Liver (tissue), 9 donors: ENCODE measurements around the gene COX20. TPM values are rescaled to one million over a fixed set of nuclear protein-coding genes. Genes with fewer than 3 reads are reported as not detected.

Source experiments
- DNase-seq: peaks from one replicate; pipeline ENCODE4 v3.0.0-alpha.2; 2017; ENCODE audit warnings: low spot score
- H3K27ac ChIP-seq, 2 donors: one replicate each; pipeline ENCODE4 v1.7.0; 2013; ENCODE audit warnings: inconsistent platforms in 2 of 2, low read length in 2 of 2, control low read depth in 1 of 2, low read depth in 1 of 2, mild to moderate bottlenecking in 1 of 2
- H3K27me3 ChIP-seq, 4 donors: one replicate each; pipeline versions ENCODE4 v1.6.1 to v1.7.0; 2013; ENCODE audit warnings: low read length in 3 of 4, inconsistent platforms in 1 of 4, mild to moderate bottlenecking in 1 of 4, moderate library complexity in 1 of 4; ENCODE audit not compliant: control insufficient read depth in 4 of 4, insufficient read depth in 4 of 4
- H3K36me3 ChIP-seq, 4 donors: one replicate each; pipeline versions ENCODE4 v1.6.1 to v1.7.0; 2013; ENCODE audit warnings: low read length in 3 of 4, mild to moderate bottlenecking in 3 of 4, low read depth in 1 of 4, moderate library complexity in 1 of 4; ENCODE audit not compliant: control insufficient read depth in 4 of 4, insufficient read depth in 3 of 4
- H3K4me1 ChIP-seq, 4 donors: one replicate each; pipeline versions ENCODE4 v1.6.1 to v1.7.0; 2013; ENCODE audit warnings: low read length in 3 of 4, mild to moderate bottlenecking in 3 of 4, moderate library complexity in 1 of 4; ENCODE audit not compliant: control insufficient read depth in 4 of 4, insufficient read depth in 4 of 4
- H3K4me3 ChIP-seq, 3 donors: one replicate each; pipeline versions ENCODE4 v1.6.1 to v1.7.0; 2013; ENCODE audit warnings: low read length in 3 of 3, control low read depth in 1 of 3, low read depth in 1 of 3, mild to moderate bottlenecking in 1 of 3
- H3K9ac ChIP-seq, 2 donors: one replicate each; pipeline ENCODE4 v1.7.0; 2013; ENCODE audit warnings: low read length in 2 of 2, mild to moderate bottlenecking in 2 of 2, moderate library complexity in 2 of 2, control low read depth in 1 of 2, low read depth in 1 of 2
- H3K9me3 ChIP-seq, 4 donors: one replicate each; pipeline versions ENCODE4 v1.6.1 to v1.7.0; 2013; ENCODE audit warnings: low read length in 3 of 4; ENCODE audit not compliant: control insufficient read depth in 4 of 4
- ATF3 ChIP-seq: IDR thresholded peaks from 2 replicates; pipeline ENCODE4 v1.6.1; 2016; ENCODE audit warnings: antibody characterized with exemption
- CTCF ChIP-seq: fragments of 150-350 bp; IDR thresholded peaks from 2 replicates; pipeline ENCODE4 v1.5.1; 2017; ENCODE audit warnings: improper control_type of control experiment, low read depth, low read length; ENCODE audit not compliant: missing input control
- GABPA ChIP-seq, 2 donors: IDR thresholded peaks in 1 of 2; conservative IDR thresholded peaks in 1 of 2; 2 replicates each; pipeline ENCODE4 v1.6.1; 2016; ENCODE audit warnings: antibody characterized with exemption in 2 of 2, mild to moderate bottlenecking in 1 of 2, moderate library complexity in 1 of 2
- HNF4A ChIP-seq, 2 donors: conservative IDR thresholded peaks; 2 replicates each; pipeline ENCODE4 v1.6.1; 2016; ENCODE audit warnings: antibody characterized with exemption in 2 of 2, mild to moderate bottlenecking in 2 of 2
- JUND ChIP-seq, 2 donors: IDR thresholded peaks; 2 replicates each; pipeline ENCODE4 v1.6.1; 2016; ENCODE audit warnings: antibody characterized with exemption in 2 of 2
- NR2F2 ChIP-seq: IDR thresholded peaks from 2 replicates; pipeline ENCODE4 v1.6.1; 2016; ENCODE audit warnings: antibody characterized with exemption
- REST ChIP-seq: IDR thresholded peaks from 2 replicates; pipeline ENCODE4 v1.6.1; 2016; ENCODE audit warnings: antibody characterized with exemption, mild to moderate bottlenecking
- RXRA ChIP-seq, 2 donors: IDR thresholded peaks; 2 replicates each; pipeline ENCODE4 v1.6.1; 2017 to 2018; ENCODE audit warnings: antibody characterized with exemption in 2 of 2, mild to moderate bottlenecking in 1 of 2
- SP1 ChIP-seq: IDR thresholded peaks from 2 replicates; pipeline ENCODE4 v1.6.1; 2018; ENCODE audit warnings: antibody characterized with exemption, mild to moderate bottlenecking
- YY1 ChIP-seq: IDR thresholded peaks from 2 replicates; pipeline ENCODE4 v1.6.1; 2016; ENCODE audit warnings: antibody characterized with exemption, mild to moderate bottlenecking
- ZBTB33 ChIP-seq: IDR thresholded peaks from 2 replicates; pipeline ENCODE4 v1.6.1; 2016; ENCODE audit warnings: antibody characterized with exemption
- WGBS: extraction: QIAGEN DNeasy Blood & Tissue Kit; methylation state at CpG from one replicate; pipeline ENCODE4 v1.1.7; 2013; 5-methylcytosine and 5-hydroxymethylcytosine counted together
- polyA plus RNA-seq, 2 donors: library from polyadenylated mRNA; stranded (reverse) in 1 of 2; unstranded in 1 of 2; fragments of 200-250 nt in 1 of 2; fragments of >200 nt in 1 of 2; fragmentation: Nextera tagmentation in 1 of 2; extraction: Ambion mirVana in 1 of 2; gene quantifications; one replicate each; pipeline versions ENCODE4 v1.2.1 to v1.2.3, GENCODE V29; 2013 to 2015
- total RNA-seq, 2 donors: library from RNA; depleted of rRNA; stranded (reverse); fragments of >200 nt; gene quantifications; one replicate each; pipeline ENCODE4 v1.2.3, GENCODE V29; 2014
- donor health status: healthy.
- donor health status: healthy.
- donor health status: healthy.
- donor health status: healthy.
- donor health status: healthy.

Gene COX20
- total and polyA plus RNA-seq, 4 donors = 16.7 to 45.7 (median 19.0) TPM

- Histone ChIP-seq H3K27ac (peak overlapping the region in 1 of 2 donors; percentile 2), H3K4me3 (no peak overlapping the region), H3K4me1 (peaks cover 6 to 35% (median 14%) of the 10 kb centered on the region in 4 donors), H3K27me3 (no peaks in the 10 kb centered on the region), H3K36me3 (peaks cover 4 to 54% (median 40%) of the 10 kb centered on the region in 4 donors), H3K9ac (no peak overlapping the region), H3K9me3 (no peaks in the 10 kb centered on the region)
- no peak for DNase-seq
- 59% methylated on average over 3 of the region's 3 CpGs for WGBS
- TF ChIP-seq YY1 (peak; percentile 27), NR2F2 (no peak), SP1 (no peak), HNF4A (conservative IDR thresholded peaks at IDR 0.05) (peak; percentile 32 to 63), ZBTB33 (no peak), JUND (IDR thresholded peaks at IDR 0.05) (no peak), RXRA (IDR thresholded peaks at IDR 0.05) (peak; percentile 40 to 69), GABPA (IDR thresholded peaks at IDR 0.05 in 1 of 2, conservative IDR thresholded peaks at IDR 0.05 in 1 of 2) (no peak), CTCF (no peak), ATF3 (no peak)
Measured at GRCh38 chr1:244850099-244850852, 14.8 kb downstream of the COX20 start.

GRCh38 chr1:244850896-244851295 lies 15.4 kb downstream of the COX20 start:
- 96% methylated on average over 2 of the region's 2 CpGs for WGBS
- Histone ChIP-seq H3K27ac (no peak overlapping the region), H3K36me3 (peaks cover 7 to 57% (median 43%) of the 10 kb centered on the region in 4 donors), H3K9me3 (no peaks in the 10 kb centered on the region), H3K4me1 (peaks cover 6 to 37% (median 14%) of the 10 kb centered on the region in 4 donors), H3K9ac (no peak overlapping the region), H3K27me3 (no peaks in the 10 kb centered on the region), H3K4me3 (no peak overlapping the region)
- no peak for TF ChIP-seq REST
- TF ChIP-seq HNF4A (conservative IDR thresholded peaks at IDR 0.05) = no peak
- TF ChIP-seq ATF3 = no peak
- no peak for DNase-seq
